WERI-Rb-1 (cell line): ENCODE measurements around the gene FRMD4A.

ENCODE experiments used
- DNase-seq: peaks from one replicate; pipeline ENCODE4 v3.0.0-alpha.2; 2020
- H3K27ac ChIP-seq: fragments of 250-450 bp; sonication (Bioruptor Pico); 2 replicates; pipeline ENCODE4 v1.5.1; 2020; ENCODE audit warnings: mild to moderate bottlenecking, moderate library complexity
- H3K27me3 ChIP-seq: fragments of 250-450 bp; sonication (Bioruptor Pico); 2 replicates; pipeline ENCODE4 v1.5.1; 2021; ENCODE audit warnings: mild to moderate bottlenecking, low read depth, moderate library complexity; ENCODE audit not compliant: insufficient read depth, severe bottlenecking
- H3K36me3 ChIP-seq: fragments of 250-450 bp; sonication (Bioruptor Pico); 2 replicates; pipeline ENCODE4 v1.5.1; 2020; ENCODE audit warnings: mild to moderate bottlenecking, moderate library complexity
- H3K4me3 ChIP-seq: 2 replicates; pipeline ENCODE4 v1.5.1; 2011; ENCODE audit warnings: low read depth, mild to moderate bottlenecking, control low read depth, low read length
- H3K9me3 ChIP-seq: fragments of 250-450 bp; sonication (Bioruptor Pico); 2 replicates; pipeline ENCODE4 v1.5.1; 2021; ENCODE audit warnings: mild to moderate bottlenecking, moderate library complexity; ENCODE audit not compliant: severe bottlenecking
- TF ChIP-seq, protein P1 (sequence below): IDR thresholded peaks from 2 replicates; pipeline ENCODE4 v1.5.1; 2011; ENCODE audit warnings: low read depth, mild to moderate bottlenecking, control low read depth, inconsistent platforms, low read length

FRMD4A gene

DNA sequence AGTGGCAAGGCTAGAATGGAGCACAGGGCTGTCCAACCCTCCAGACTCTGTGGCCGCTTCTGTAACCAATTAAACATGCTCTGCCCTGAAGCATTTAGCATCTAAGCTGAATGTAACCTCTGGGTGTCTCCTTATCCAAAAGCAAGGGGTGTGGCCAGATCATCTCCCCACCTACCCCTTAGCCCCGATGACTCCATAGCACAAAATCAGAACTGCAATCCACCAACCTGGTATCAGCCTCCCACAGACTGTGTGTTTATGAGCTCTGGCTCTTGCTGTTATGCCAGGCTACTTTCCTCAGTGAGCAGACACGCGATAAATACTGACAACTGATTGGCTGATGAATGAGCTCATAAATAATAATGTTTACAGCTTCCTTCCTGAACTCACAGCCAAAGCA lies 3.2 kb downstream of the FRMD4A start:
- H3K27me3 ChIP-seq = no peaks in the 10 kb centered on the region
- no peak overlapping the region for H3K4me3 ChIP-seq
- TF ChIP-seq, protein P1, sequence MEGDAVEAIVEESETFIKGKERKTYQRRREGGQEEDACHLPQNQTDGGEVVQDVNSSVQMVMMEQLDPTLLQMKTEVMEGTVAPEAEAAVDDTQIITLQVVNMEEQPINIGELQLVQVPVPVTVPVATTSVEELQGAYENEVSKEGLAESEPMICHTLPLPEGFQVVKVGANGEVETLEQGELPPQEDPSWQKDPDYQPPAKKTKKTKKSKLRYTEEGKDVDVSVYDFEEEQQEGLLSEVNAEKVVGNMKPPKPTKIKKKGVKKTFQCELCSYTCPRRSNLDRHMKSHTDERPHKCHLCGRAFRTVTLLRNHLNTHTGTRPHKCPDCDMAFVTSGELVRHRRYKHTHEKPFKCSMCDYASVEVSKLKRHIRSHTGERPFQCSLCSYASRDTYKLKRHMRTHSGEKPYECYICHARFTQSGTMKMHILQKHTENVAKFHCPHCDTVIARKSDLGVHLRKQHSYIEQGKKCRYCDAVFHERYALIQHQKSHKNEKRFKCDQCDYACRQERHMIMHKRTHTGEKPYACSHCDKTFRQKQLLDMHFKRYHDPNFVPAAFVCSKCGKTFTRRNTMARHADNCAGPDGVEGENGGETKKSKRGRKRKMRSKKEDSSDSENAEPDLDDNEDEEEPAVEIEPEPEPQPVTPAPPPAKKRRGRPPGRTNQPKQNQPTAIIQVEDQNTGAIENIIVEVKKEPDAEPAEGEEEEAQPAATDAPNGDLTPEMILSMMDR = no peak
- no peak overlapping the region for H3K27ac ChIP-seq
- no peak for DNase-seq
- no peaks in the 10 kb centered on the region for H3K9me3 ChIP-seq
- H3K36me3 ChIP-seq = no peaks in the 10 kb centered on the region

DNA sequence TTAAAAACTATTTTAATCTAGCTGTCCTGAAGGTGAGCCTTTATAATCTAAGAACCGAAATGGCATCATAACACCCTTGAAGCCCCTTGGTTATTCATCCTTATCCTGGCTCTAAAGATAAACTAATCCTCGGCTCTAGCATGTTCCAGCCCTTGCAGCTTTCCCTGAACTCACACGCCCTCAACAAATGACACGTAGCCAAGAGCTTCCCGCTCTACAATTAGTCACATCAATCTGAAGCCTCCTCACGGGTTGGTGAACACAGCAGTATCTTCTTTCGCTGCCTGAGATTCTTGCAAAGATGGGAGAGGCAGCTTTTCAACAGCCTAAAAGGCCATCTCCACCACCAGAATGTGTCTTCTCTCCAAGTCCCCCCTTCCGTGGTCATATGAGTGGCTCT lies 4.1 kb downstream of the FRMD4A start:
- TF ChIP-seq, protein P1 = no peak
- DNase-seq = peak; percentile 8
- no peak overlapping the region for H3K27ac ChIP-seq
- no peaks in the 10 kb centered on the region for H3K36me3 ChIP-seq
- no peak overlapping the region for H3K4me3 ChIP-seq
- no peaks in the 10 kb centered on the region for H3K9me3 ChIP-seq
- no peaks in the 10 kb centered on the region for H3K27me3 ChIP-seq

DNA sequence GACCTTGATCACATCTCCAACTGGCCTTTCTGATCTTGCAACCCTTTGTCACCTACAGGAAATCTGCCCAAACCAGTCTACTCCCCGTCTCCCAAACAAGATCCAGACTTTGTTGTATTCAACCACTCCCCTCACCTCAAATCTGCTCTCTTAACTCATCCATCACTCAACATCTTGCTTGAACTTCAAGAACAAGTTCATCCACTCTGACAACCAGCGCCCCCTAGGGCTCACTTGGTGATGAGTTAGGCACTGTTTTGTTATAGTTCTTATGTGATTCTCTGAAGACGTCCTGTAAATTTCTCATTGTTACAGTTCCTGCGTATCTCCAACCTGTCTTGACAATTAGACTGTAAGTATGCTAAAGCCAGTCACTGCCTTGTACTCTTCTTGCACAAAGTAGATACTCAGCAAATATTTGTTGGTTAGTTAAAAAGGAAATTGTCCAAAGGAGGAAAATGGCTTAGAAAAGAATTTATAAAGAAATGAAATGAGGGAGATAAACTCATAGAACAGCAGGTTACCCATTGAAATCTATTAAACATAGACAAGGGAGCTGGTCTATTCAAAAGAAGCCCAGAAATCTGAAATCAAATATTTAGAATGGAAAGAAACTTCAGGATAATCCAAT lies 5.3 kb downstream of the FRMD4A start:
- no peaks in the 10 kb centered on the region for H3K36me3 ChIP-seq
- no peaks in the 10 kb centered on the region for H3K9me3 ChIP-seq
- no peaks in the 10 kb centered on the region for H3K27me3 ChIP-seq
- TF ChIP-seq, protein P1 = peak; percentile 54
- H3K27ac ChIP-seq = no peak overlapping the region
- peak; percentile 50 for DNase-seq
- H3K4me3 ChIP-seq = no peak overlapping the region

DNA sequence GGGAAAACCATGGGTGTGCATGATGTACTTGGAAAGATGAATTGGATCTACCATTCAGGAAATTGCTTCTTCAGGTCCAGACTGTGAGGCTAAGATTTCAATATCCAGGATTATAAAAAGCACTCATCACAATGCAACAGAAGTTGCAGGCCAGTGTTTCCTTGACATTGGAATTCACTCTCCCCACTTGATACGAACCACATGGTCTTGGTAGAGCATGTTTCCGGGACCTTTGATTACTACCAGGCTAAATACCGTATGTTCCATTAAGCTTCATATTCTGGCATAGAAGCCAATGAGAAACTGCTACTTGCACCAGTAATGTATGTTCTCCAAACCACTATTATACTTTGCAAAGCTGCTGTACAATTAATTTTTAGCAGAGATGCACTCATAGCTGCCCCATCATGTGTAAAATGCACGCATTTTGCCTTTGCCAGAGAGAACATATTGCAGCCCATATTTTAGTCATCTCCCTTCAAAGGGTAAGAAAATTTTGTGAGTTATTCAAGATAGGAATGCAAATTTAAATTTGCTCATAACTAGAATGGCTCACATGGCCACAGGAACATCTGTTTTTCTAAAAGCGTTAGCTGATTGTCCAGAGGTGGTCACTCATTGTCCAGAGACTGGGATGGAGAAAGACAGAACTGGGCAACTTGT lies 8.1 kb downstream of the FRMD4A start:
- DNase-seq = no peak
- H3K27me3 ChIP-seq = no peaks in the 10 kb centered on the region
- no peaks in the 10 kb centered on the region for H3K9me3 ChIP-seq
- no peak overlapping the region for H3K4me3 ChIP-seq
- H3K27ac ChIP-seq = no peak overlapping the region
- TF ChIP-seq, protein P1 = no peak
- no peaks in the 10 kb centered on the region for H3K36me3 ChIP-seq

DNA sequence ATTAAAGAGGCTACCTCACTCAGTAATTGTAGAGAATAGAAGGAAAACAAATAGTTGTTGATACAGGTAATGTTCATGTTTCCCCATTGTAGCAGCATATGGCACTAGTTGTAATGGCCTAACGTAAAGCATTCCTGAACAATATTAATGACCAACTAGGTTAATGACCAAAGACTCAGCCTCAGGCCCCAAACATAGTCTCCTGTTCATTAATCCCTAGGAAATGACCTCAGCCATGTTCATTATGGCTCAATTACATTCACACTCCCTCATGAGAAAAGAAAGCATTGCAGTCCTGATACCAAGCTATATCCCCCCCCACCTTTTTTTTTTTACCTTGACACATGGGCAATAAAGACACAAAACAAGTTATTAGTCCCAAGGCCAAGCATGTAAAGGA lies 12.7 kb downstream of the FRMD4A start:
- TF ChIP-seq, protein P1 = no peak
- Histone ChIP-seq H3K27ac (no peak overlapping the region), H3K4me3 (no peak overlapping the region), H3K36me3 (no peaks in the 10 kb centered on the region), H3K27me3 (no peaks in the 10 kb centered on the region), H3K9me3 (no peaks in the 10 kb centered on the region)
- DNase-seq = no peak
